GM19023 (cell line): ENCODE measurements around the gene ACTMAP.
A peak's percentile ranks its signal among the peaks of the same experiment; 100 is the strongest.
"Not testable (repeated sequence)": the region's sequence is repeated elsewhere in the genome, so short reads cannot be mapped to it uniquely, and the experiment has no call there.

ENCODE experiments used
- ATAC-seq: cut with Tn5 transposase; IDR thresholded peaks from one replicate; pipeline ENCODE4 v1.9.1; 2021; ENCODE audit warnings: mild to moderate bottlenecking, moderate library complexity; ENCODE audit not compliant: unreplicated experiment

Gene ACTMAP

GRCh38 chr19:40776364-40776763 is 26.1 kb upstream of the ACTMAP start:
- ATAC-seq = no peak

GRCh38 chr19:40775632-40776022 is 25.4 kb upstream of the ACTMAP start:
- ATAC-seq = no peak

DNA sequence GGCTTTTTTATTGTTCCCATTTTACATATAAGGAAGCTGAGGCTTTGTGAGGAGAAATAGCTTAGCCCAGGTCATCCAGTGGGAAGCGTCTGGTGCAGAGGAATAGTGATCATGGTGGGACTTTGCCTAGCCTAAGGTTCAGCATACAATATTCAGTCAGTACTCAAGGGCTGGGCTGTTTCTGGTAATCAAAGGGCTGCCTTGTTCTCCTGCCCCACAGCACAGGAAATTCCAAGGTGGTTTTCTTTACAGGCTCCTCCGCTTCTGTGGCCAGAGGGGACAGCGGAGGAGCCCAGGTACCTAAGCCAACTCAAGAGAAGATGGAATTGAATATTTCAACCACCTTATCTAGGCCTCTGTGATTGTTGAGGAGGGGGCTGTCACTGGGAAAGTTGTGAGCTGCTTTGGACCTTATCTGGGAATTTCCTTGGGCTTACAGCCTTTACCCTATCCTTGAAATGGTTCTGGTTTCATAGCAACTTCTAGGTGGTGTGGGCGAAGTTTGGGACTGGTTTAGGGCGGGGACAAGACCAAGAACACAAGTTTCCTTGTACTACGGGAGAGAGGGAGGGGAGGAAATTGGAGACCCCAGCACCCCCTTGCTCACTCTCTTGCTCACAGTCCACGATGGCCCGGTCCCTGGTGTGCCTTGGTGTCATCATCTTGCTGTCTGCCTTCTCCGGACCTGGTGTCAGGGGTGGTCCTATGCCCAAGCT is 24.8 kb upstream of the ACTMAP start, which contains the start of gene MIA:
Gene MIA (plus strand): TSS at position 606 of the 716 bp plus-strand sequence. CDS start 22 bp downstream, at position 628.
- ATAC-seq = no peak

- ATAC-seq = not testable (repeated sequence)
Observed at GRCh38 chr19:40771101-40771862, 21.0 kb upstream of the ACTMAP start.

- ATAC-seq = no peak
Observed at GRCh38 chr19:40768869-40769268, 18.6 kb upstream of the ACTMAP start.

GRCh38 chr19:40766385-40766784 is 16.1 kb upstream of the ACTMAP start:
- not testable (repeated sequence) for ATAC-seq

DNA sequence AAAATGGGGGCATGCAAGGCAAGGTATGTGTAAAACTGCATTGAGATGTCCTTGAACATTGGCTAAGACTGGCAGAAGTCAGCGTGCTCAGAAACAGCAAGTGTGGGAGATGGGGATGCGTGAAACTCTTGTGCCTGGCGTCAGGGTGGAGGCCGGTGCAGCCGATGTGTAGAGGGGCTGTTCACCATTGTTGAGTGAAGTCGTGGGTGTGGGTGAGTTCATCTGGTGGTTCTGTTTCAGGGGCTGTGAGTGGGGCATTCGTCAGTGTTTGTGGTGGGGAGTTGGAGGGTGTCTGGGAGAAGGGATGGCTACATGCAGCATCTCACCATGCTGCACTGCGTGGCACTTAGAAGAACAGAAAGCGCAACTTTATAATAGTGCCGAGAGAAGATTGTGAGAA is 13.7 kb upstream of the ACTMAP start:
- no peak for ATAC-seq

GRCh38 chr19:40763526-40763925 is 13.2 kb upstream of the ACTMAP start:
- ATAC-seq = no peak

- no peak for ATAC-seq
Observed at GRCh38 chr19:40762754-40763470, 12.6 kb upstream of the ACTMAP start.

- ATAC-seq = no peak
Observed at GRCh38 chr19:40759352-40759751, 9.1 kb upstream of the ACTMAP start.

GRCh38 chr19:40758491-40758890 is 8.2 kb upstream of the ACTMAP start:
- no peak for ATAC-seq

DNA sequence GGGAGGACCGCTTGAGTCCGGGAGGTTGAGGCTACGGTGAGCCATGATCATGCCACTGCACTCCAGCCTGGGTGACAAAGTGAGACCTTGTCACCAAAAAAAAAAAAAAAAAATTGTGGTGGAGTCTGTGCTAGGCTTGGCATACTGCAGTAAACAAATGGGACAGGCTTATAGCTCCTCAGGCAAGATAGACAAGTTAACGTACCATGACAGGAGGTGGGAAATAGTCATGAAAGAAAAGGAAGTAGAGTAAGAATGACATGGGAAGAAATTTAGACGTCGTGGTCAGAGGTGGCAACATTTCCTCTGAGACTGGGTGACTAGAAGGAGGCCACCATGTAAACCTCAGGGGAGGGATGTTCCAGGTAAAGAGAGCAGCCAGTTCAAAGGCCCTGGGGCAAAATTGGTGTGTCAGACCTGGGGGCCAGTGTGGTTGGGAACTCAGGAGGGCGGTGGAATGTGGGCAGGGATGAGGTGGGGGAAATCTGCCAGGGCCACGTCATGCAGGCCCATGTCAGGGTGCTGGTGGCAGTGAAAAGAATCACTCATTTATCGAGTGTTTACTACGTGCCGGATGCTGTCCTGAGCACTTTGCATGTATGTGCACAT is 6.3 kb upstream of the ACTMAP start:
- ATAC-seq = no peak

DNA sequence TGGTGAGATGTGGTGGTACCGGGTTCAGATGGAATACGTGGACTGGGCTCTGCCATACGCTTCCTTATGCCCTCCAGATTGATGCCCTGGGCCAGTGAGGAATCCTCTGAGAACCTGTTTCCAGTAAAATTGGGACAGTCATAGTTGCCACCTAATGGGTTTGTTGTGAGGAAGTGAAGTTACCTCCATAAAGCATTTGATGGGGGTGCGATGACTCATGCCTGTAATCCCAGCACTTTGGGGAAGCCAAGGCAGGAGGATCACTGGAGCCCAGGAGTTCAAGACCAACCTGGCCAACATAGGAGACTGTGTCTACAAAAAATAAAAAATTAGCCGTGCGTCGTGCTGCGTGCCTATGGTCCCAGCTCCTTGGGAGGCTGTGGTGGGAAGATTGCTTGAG is 5.5 kb upstream of the ACTMAP start:
- no peak for ATAC-seq

DNA sequence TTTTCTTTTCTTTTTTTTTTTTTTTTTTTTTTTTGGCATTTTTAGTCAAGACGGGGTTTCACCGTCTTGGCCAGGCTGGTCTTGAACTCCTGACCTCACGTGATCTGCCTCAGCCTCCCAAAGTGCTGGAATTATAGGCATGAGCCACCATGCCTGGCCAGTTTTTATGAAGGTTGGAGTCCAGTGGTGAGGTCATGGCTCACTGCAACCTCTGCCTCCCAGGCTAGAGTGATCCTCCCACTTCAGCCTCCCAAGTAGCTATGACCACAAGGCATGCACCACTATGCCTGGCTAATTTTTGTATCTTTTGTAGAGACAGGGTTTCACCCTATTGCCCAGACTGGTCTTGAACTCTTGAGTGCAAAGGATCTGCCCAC is 5.0 kb upstream of the ACTMAP start:
- ATAC-seq = no peak

GRCh38 chr19:40754611-40755247 is 4.5 kb upstream of the ACTMAP start:
- ATAC-seq = no peak

DNA sequence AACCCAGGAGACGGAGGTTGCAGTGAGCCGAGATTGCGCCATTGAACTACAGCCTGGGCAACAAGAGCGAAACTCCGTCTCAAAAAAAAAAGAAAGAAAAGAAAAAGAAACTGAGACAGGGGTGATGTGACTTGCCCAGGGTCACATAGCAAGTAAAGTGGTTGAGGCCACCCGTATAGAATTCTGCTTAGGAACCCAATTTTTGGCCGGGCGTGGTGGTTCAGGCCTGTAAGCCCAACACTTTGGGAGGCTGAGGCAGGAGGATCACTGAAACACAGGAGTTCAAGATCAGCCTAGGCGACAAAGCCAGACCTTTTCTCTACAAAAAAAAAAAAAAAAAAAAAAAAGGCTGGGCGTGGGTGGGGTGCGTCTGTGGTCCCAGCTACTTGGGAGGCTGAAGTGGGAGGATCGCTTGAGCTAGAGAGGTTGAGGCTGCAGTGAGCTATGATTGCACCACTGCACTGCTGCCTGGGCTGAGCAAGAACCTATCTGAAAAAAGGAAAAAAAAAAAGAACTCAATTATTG is 2.0 kb upstream of the ACTMAP start:
- ATAC-seq = no peak

DNA sequence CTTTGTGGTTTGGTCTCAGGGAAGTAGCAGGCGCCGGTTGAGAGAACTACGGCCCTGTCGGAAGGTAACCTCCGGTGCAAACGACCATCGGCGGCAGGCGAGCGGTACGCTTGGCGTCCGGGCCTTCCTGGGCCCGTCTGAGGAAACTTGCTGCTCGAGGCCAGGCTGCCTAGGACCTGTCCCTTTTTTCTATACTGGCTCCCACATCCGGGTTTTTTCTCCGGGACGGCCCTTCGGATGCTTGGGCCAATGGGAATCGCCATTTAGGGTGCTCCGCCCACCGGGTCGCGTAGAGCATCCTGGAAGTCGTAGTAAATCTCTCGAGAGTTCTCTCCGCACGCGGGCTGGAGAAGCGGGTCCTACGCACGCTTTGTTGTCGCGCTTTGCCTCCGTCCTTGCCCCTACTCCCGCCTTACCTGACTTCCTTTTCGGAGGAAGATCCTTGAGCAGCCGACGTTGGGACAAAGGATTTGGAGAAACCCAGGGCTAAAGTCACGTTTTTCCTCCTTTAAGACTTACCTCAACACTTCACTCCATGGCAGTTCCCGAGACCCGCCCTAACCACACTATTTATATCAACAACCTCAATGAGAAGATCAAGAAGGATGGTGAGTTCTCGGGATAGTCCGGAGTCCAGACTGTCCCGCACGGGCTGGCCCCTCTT is 729 bp upstream of the ACTMAP start, which contains the start of gene SNRPA:
Gene SNRPA (plus strand): TSS at position 330 of the 664 bp plus-strand sequence. CDS start 206 bp downstream, at position 536.
- ATAC-seq = peak; percentile 58

DNA sequence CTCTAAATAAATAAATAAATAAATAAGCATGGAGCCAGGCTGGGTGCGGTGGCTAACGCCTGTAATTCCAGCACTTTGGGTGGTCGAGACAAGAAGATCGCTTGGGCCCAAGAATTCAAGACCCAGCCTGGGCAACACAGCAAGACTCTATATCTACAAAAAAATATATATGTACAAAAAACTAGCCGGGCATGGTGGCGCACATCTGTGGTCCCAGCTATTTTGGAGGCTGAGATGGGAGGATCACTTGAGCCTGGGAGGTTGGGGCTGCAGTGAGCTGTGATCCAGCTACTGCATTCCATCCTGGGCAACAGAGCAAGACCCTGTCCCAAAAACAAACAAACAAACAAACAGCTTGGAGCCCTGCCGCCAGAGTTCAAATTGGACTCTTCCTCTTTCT is 2.7 kb downstream of the ACTMAP start:
- ATAC-seq = no peak

GRCh38 chr19:40745402-40745780 is 4.9 kb downstream of the ACTMAP start:
- no peak for ATAC-seq
